ENCODE measurements around the gene GPRC6A.
"Not testable (repeated sequence)": the region's sequence is repeated elsewhere in the genome, so short reads cannot be mapped to it uniquely, and the experiment has no call there.

The GPRC6A gene

DNA sequence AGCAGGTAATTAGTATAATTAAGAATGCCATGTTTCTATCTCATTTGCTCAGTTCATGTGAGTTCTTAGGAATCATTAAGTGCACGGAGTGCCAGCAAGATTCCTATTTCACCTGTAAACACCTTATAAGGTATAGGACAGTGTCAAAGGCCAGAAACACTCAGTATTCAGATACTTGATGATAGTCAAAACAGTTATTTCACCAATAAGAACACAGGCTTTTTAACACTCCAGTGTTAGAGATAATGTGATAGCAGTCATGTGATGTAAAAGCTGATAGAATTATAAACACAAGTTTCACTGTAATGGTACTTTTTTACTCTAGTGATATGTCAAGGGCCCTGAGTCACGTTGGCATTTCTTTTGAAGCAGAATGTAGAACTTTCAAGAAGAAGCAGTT is at the start of gene GPRC6A:
GPRC6A (minus strand) TSS at position 101 of the 400 bp plus-strand sequence; CDS start at position 31, 70 bp downstream.
- DNase-seq (ENCODE audit: low read depth in 2 of 2): no peak

- no peak for DNase-seq (ENCODE audit: low read depth in 2 of 2)
Measured at GRCh38 chr6:116877743-116878142, 48.9 kb upstream of the GPRC6A start.

DNA sequence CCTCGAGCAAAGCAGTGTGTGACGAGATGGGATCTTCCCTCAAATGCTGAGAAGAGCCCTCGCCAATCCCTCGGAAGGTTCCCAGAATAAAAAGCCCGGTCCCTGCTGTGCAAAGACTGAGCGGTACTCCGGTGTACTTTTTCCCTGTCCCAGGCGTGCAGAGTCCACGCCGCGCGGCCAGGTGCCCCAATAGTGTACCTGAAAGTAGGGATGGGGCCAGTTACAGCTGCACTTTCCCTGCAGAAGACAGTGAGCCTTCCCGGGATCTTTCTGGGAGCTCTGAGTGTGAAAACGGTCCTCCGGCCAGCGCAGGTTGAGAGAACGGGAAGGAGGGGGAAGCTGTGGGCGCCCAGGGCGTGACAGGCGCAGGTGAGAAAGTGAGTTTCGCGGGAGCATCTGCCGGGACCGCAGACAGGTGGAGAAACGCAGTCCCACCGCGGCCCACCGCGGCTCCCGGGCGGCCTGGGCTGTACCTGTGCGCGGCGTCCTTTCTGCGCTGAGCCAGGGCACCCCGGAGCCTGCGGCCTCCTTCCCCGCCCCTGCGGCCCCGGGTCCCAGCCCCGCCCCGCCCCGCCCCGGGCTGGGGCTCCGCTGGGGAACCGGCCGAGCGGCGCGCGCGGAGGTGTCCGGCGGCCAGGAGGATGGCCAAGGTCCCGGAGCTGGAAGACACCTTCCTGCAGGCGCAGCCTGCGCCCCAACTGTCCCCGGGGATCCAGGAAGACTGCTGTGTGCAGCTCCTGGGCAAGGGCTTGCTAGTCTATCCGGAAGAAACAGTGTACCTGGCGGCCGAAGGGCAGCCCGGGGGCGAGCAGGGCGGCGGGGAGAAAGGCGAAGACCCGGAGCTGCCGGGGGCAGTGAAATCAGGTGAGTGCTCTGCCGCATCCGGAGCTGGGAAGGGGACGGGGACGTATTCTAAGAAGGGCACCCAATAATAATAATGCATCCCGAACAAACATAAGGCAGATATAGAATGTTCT is 48.0 kb upstream of the GPRC6A start, which contains the start of gene RFX6:
RFX6 (plus strand) TSS at position 608 of the 977 bp plus-strand sequence; CDS start at position 642, 34 bp downstream.
- DNase-seq (ENCODE audit: low read depth in 2 of 2): no peak

GRCh38 chr6:116876107-116876506 is 47.2 kb upstream of the GPRC6A start:
- no peak for DNase-seq (ENCODE audit: low read depth in 2 of 2)

GRCh38 chr6:116872771-116873170 is 43.9 kb upstream of the GPRC6A start:
- DNase-seq (ENCODE audit: low read depth in 2 of 2): no peak

- DNase-seq (ENCODE audit: low read depth in 2 of 2): no peak
Measured at GRCh38 chr6:116866281-116866871, 37.5 kb upstream of the GPRC6A start.

DNA sequence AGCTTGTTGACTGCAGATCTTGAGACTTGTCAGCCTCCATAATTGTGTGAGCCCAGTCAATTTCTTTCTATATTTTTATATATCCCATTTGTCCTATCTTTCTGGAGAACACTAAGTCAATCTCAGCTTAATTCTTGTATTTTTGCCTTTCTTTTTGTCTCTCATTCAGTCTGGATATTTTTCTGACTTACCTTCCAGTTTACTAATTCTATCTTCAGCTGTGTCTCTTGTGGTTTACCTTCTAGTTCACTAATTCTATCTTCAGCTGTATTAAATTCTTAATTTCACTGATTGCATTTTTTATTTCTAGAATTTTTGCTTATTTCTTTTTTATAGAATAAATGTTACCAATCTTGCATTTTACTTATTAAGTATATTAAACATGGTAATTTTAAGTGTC is 30.4 kb upstream of the GPRC6A start:
- DNase-seq (ENCODE audit: low read depth in 2 of 2): no peak

DNA sequence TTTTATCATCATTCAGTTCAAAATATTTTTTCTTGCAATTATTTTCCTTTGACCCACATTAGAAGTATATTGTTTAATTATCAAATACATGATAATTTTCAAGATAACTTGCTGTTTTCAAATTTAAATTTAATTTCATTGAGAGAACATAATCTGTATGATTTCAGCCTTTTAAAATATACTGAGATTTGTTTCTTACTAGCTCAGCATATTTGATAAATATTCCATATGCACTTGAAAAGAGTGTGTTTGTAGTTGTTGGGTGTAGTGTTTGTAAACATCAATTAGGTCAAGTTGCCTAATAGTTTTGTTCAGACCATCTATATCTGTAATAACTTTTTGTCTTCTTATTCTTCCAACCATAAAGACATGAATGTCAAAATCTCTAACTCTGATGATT is 29.2 kb upstream of the GPRC6A start:
- no peak for DNase-seq (ENCODE audit: low read depth in 2 of 2)

- DNase-seq (ENCODE audit: low read depth in 2 of 2): no peak
Measured at GRCh38 chr6:116847227-116847626, 18.3 kb upstream of the GPRC6A start.

DNA sequence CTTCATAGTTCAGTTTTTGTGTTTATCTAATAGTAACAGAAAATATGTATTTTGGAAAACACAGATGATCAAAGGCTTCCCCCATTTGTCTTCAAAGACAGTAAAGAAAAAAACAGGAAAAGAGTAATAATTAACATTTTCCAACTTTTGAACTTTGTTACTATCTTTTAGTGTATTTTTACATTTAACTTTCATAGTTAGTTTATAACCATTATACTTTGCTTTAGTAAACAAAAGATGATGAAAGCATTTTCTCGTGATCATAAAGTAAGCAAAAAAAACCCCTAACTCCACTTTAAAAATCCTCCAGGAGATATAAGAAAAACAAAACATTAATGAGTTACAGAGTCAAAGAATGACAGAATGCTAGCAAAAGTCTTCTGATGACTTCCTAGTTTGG is 13.6 kb upstream of the GPRC6A start:
- no peak for DNase-seq (ENCODE audit: low read depth in 2 of 2)

- no peak for DNase-seq (ENCODE audit: low read depth in 2 of 2)
Measured at GRCh38 chr6:116840091-116840490, 11.2 kb upstream of the GPRC6A start.

DNA sequence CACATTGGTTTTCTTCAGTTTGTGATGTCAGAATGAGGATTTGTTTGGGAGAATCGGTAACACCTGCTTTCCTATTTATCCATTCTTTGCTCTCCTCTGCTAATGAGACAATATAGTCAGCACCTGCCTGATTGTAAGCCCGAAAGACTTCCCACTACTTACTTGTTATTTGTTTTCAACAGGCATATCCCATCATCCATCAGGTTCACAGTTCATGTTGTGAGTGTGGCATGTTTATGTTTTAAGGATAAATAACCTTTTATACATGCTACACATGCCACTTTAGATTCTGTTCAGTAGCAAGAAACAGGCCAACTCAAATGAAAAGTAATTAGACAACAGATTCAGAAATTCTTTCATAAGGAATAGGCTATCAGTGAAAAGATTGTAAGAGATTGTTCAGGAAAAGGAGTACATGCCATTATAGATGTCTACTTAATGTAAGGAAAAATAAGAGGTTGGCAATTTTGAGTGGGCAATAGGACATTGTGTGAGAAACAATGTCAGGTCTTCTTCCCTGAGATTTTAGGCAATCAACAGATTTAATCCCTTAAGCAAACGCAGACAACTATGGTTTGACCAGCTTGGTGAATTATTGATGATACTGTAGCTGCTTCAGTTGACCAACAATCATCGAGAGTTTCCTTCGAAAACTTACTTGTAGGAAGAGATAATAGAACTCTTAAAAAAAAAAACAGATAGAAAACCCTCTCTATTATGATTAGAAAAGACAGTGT is 7.9 kb upstream of the GPRC6A start:
- DNase-seq (ENCODE audit: low read depth in 2 of 2): no peak

DNA sequence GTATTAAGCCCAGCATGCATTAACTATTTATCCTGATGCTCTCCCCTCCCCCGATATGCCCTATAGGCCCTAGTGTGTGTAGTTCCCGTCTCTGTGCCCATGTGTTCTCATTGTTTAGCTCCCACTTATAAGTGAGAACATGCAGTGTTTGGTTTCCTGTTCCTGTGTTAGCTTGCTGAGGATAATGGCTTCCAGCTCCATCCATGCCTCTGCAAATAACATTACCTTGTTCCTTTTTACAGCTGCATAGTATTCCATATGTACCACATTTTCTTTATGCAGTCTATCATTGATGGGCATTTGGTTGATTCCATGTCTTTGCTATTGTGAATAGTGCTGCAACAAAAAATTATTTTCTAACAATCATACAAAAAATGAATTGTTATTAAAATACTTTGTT is 5.6 kb upstream of the GPRC6A start:
- DNase-seq (ENCODE audit: low read depth in 2 of 2): not testable (repeated sequence)

GRCh38 chr6:116827561-116828240 is 1.2 kb downstream of the GPRC6A start:
- no peak for DNase-seq (ENCODE audit: low read depth in 2 of 2)

- DNase-seq (ENCODE audit: low read depth in 2 of 2): not testable (repeated sequence)
Measured at GRCh38 chr6:116816336-116816735, 12.5 kb downstream of the GPRC6A start.

GRCh38 chr6:116812051-116812650 is 16.7 kb downstream of the GPRC6A start:
- DNase-seq (ENCODE audit: low read depth in 2 of 2): no peak

DNA sequence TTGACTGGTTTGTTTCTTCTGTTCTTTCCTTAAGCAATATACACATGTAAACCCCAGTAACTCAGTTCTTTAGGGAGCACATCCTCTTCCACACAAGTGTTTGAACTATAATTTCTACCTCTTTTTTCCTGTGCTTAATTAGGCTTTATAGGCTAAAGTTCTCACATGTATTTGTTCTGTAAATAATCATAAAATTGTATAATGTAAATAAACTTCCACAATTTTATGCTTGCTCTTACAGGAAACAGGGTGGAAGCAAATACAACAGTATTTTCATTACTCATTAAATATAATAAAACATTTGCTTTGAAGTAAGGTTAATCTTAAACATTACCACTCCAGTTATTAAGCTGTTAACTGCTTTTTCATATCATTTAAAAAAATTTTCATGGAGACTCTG is 26.9 kb downstream of the GPRC6A start:
- no peak for DNase-seq (ENCODE audit: low read depth in 2 of 2)

DNA sequence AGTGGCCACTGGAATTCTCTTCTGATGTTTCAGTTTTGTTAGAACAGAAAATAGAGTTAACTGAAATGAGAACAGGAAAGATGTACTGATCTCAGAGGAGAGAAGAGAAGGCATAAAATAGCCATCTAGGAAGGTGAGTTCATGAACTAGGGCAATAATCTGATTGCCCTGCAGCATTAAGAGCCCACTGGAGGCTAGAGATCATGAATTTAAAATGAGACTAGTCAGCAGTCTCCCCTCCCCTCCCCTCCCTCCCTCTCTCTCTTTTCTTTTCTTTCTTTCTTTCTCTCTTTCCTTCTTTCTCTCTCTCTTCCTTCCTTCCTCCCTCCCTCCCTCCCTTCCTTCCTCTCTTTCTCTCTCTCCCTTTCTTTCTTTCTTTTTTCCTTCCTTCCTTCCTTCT is 28.9 kb downstream of the GPRC6A start:
- DNase-seq (ENCODE audit: low read depth in 2 of 2): no peak

- DNase-seq (ENCODE audit: low read depth in 2 of 2): no peak
Measured at GRCh38 chr6:116797585-116797984, 31.3 kb downstream of the GPRC6A start.

- no peak for DNase-seq (ENCODE audit: low read depth in 2 of 2)
Measured at GRCh38 chr6:116793224-116793623, 35.7 kb downstream of the GPRC6A start.

- no peak for DNase-seq (ENCODE audit: low read depth in 2 of 2)
Measured at GRCh38 chr6:116783852-116784251, 45.0 kb downstream of the GPRC6A start.
